ENCODE results near the gene HSD11B1. TPM values are rescaled to one million over a fixed set of nuclear protein-coding genes. Genes with fewer than 3 reads are reported as not detected.

HSD11B1 gene
- total RNA-seq, 6 experiments from 2014 or later = not detected

GRCh38 chr1:209775678-209776077, 71.0 kb downstream of the HSD11B1 start:
- Mint-ChIP-seq H3K4me1 (ENCODE audit: low read depth) (peaks cover 7% of the 10 kb centered on the region; the same call in 1 of the 2 replicates), H3K27ac (no peak overlapping the region), H3K36me3 (ENCODE audit: low read depth) (no peaks in the 10 kb centered on the region), H3K4me3 (no peak overlapping the region), H3K9me3 (no peaks in the 10 kb centered on the region), H3K27me3 (ENCODE audit: insufficient read depth) (peaks cover 4% of the 10 kb centered on the region)
- TF ChIP-seq, protein P1, sequence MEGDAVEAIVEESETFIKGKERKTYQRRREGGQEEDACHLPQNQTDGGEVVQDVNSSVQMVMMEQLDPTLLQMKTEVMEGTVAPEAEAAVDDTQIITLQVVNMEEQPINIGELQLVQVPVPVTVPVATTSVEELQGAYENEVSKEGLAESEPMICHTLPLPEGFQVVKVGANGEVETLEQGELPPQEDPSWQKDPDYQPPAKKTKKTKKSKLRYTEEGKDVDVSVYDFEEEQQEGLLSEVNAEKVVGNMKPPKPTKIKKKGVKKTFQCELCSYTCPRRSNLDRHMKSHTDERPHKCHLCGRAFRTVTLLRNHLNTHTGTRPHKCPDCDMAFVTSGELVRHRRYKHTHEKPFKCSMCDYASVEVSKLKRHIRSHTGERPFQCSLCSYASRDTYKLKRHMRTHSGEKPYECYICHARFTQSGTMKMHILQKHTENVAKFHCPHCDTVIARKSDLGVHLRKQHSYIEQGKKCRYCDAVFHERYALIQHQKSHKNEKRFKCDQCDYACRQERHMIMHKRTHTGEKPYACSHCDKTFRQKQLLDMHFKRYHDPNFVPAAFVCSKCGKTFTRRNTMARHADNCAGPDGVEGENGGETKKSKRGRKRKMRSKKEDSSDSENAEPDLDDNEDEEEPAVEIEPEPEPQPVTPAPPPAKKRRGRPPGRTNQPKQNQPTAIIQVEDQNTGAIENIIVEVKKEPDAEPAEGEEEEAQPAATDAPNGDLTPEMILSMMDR (IDR thresholded peaks at IDR 0.05) = no peak
- no peak for DNase-seq

GRCh38 chr1:209777587-209777986, 72.9 kb downstream of the HSD11B1 start:
- H3K27me3 Mint-ChIP-seq (ENCODE audit: insufficient read depth) = peaks cover 4% of the 10 kb centered on the region
- peaks cover 7% of the 10 kb centered on the region; the same call in 1 of the 2 replicates for H3K4me1 Mint-ChIP-seq (ENCODE audit: low read depth)
- H3K9me3 Mint-ChIP-seq = no peaks in the 10 kb centered on the region
- DNase-seq = no peak
- H3K36me3 Mint-ChIP-seq (ENCODE audit: low read depth) = peaks cover 5% of the 10 kb centered on the region; the same call in 1 of the 2 replicates
- no peak overlapping the region for H3K27ac Mint-ChIP-seq
- TF ChIP-seq, protein P1 (IDR thresholded peaks at IDR 0.05) = no peak
- H3K4me3 Mint-ChIP-seq = no peak overlapping the region

- DNase-seq = no peak
- no peaks in the 10 kb centered on the region for H3K9me3 Mint-ChIP-seq
- TF ChIP-seq, protein P1 (IDR thresholded peaks at IDR 0.05) = no peak
- H3K4me3 Mint-ChIP-seq = no peak overlapping the region
- no peak overlapping the region for H3K27ac Mint-ChIP-seq
- H3K27me3 Mint-ChIP-seq (ENCODE audit: insufficient read depth) = peaks cover 3% of the 10 kb centered on the region
- peaks cover 5% of the 10 kb centered on the region; the same call in 1 of the 2 replicates for H3K36me3 Mint-ChIP-seq (ENCODE audit: low read depth)
- H3K4me1 Mint-ChIP-seq (ENCODE audit: low read depth) = peaks cover 7% of the 10 kb centered on the region; the same call in 1 of the 2 replicates
Measured at GRCh38 chr1:209778102-209778501, 73.5 kb downstream of the HSD11B1 start.

DNA sequence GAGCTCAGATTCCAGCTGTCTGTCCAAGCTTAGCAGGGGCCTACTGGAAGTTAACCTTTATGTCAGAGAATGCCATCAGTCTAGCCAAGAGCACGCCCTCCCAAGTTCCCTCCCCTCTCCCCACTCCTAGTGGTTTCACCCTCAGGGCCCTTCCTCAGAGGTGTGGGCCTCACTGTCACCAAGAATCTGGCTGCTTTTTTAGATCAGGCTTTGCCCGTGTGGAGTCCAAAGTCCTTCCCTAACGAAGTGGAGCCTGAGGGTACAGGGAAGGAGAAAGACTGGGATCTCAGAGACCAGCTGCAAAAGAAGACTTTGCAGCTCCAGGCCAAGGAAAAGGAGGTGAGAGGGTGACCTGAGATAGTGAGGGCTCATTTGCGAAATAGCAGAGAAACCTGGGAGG, 75.6 kb downstream of the HSD11B1 start:
- Mint-ChIP-seq H3K9me3 (no peaks in the 10 kb centered on the region), H3K4me1 (ENCODE audit: low read depth) (peaks cover 15% of the 10 kb centered on the region), H3K27ac (no peak overlapping the region), H3K36me3 (ENCODE audit: low read depth) (peaks cover 5% of the 10 kb centered on the region; the same call in 1 of the 2 replicates), H3K4me3 (no peak overlapping the region), H3K27me3 (ENCODE audit: insufficient read depth) (no peaks in the 10 kb centered on the region; the same call in 1 of the 2 replicates)
- DNase-seq = no peak
- TF ChIP-seq, protein P1 (IDR thresholded peaks at IDR 0.05) = no peak

GRCh38 chr1:209783386-209783785, 78.7 kb downstream of the HSD11B1 start:
- DNase-seq = no peak
- Mint-ChIP-seq H3K4me3 (peak overlapping the region; percentile 99), H3K36me3 (ENCODE audit: low read depth) (peaks cover 5% of the 10 kb centered on the region; the same call in 1 of the 2 replicates), H3K9me3 (no peaks in the 10 kb centered on the region), H3K27ac (peak overlapping the region; percentile 95; the same call in 1 of the 2 replicates), H3K27me3 (ENCODE audit: insufficient read depth) (no peaks in the 10 kb centered on the region), H3K4me1 (ENCODE audit: low read depth) (peaks cover 15% of the 10 kb centered on the region)
- TF ChIP-seq, protein P1 (IDR thresholded peaks at IDR 0.05) = no peak

Other genes starting within 250 kb of the HSD11B1 start
- gene CAMK1G, start 121.1 kb upstream of the HSD11B1 start, total RNA-seq (2021; fragmentation: NEBNext Ultra II Directional; extraction: Animal tissue kit (Norgen Biotek cat#: 25700)) = 1 to 10 TPM; 4.9 to 8.0 (median 5.9) TPM
- gene LAMB3, start 52.4 kb upstream of the HSD11B1 start, total RNA-seq (2021; fragmentation: NEBNext Ultra II Directional; extraction: Animal tissue kit (Norgen Biotek cat#: 25700)) = 10 to 100 TPM in 2 of 6 experiments, 1 to 10 TPM in 4; 8.0 to 10.3 (median 9.8) TPM
- gene G0S2, start 29.4 kb upstream of the HSD11B1 start, total RNA-seq (2021; fragmentation: NEBNext Ultra II Directional; extraction: Animal tissue kit (Norgen Biotek cat#: 25700)) = 1 to 10 TPM; 1.7 to 2.6 (median 1.9) TPM
- gene TRAF3IP3, start 51.2 kb downstream of the HSD11B1 start, total RNA-seq (2021; fragmentation: NEBNext Ultra II Directional; extraction: Animal tissue kit (Norgen Biotek cat#: 25700)) = under 1 TPM in 1 of 6 experiments, not detected in 5; 0.24 TPM
- gene C1orf74, start 79.7 kb downstream of the HSD11B1 start, total RNA-seq (2021; fragmentation: NEBNext Ultra II Directional; extraction: Animal tissue kit (Norgen Biotek cat#: 25700)) = 1 to 10 TPM; 1.8 to 2.7 (median 2.4) TPM
- 1 to 10 TPM in 2 of 6 experiments, under 1 TPM in 4; 0.14 to 3.2 (median 0.28) TPM for gene IRF6, start 101.3 kb downstream of the HSD11B1 start, total RNA-seq (2021; fragmentation: NEBNext Ultra II Directional; extraction: Animal tissue kit (Norgen Biotek cat#: 25700))
- 10 to 100 TPM in 4 of 6 experiments, 1 to 10 TPM in 2; 9.0 to 18.5 (median 16.2) TPM for gene UTP25, start 123.1 kb downstream of the HSD11B1 start, total RNA-seq (2021; fragmentation: NEBNext Ultra II Directional; extraction: Animal tissue kit (Norgen Biotek cat#: 25700))
- 10 to 100 TPM in 1 of 6 experiments, 1 to 10 TPM in 5; 7.6 to 10.6 (median 8.5) TPM for gene SYT14, start 233.4 kb downstream of the HSD11B1 start, total RNA-seq (2021; fragmentation: NEBNext Ultra II Directional; extraction: Animal tissue kit (Norgen Biotek cat#: 25700))